Loucy (cell line): ENCODE results near the gene RANBP17.

Experiments used
- EZH2phosphoT487 ChIP-seq: fragments of 200-600 bp; IDR thresholded peaks from 2 replicates; pipeline ENCODE4 v1.6.1; 2018; ENCODE audit warnings: antibody characterized with exemption, mild to moderate bottlenecking, moderate library complexity, borderline replicate concordance
- TF ChIP-seq, protein P1 (sequence below): fragments of 200-600 bp; sonication (generic); conservative IDR thresholded peaks from 2 replicates; pipeline ENCODE4 v1.5.1; 2014; ENCODE audit warnings: mild to moderate bottlenecking, antibody characterized with exemption, low read length

DNA sequence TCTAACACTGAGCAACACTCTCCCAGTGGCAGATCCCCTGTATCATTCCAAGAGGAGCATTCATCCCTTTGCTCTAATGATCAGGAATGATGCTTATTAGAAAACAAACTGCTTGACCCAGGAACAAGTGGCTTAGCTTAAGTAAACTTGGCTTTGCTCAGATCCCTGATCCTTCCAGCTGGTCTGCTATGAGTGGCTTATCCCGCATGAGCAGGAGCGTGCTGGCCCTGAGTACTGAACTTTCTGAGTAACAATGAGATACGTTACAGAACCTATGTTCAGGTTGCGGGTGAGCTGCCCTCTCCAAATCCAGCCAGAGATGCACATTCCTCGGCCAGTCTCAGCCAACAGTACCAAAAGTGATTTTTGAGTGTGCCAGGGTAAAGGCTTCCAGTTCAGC is 48.6 kb upstream of the RANBP17 start:
- TF ChIP-seq, protein P1, sequence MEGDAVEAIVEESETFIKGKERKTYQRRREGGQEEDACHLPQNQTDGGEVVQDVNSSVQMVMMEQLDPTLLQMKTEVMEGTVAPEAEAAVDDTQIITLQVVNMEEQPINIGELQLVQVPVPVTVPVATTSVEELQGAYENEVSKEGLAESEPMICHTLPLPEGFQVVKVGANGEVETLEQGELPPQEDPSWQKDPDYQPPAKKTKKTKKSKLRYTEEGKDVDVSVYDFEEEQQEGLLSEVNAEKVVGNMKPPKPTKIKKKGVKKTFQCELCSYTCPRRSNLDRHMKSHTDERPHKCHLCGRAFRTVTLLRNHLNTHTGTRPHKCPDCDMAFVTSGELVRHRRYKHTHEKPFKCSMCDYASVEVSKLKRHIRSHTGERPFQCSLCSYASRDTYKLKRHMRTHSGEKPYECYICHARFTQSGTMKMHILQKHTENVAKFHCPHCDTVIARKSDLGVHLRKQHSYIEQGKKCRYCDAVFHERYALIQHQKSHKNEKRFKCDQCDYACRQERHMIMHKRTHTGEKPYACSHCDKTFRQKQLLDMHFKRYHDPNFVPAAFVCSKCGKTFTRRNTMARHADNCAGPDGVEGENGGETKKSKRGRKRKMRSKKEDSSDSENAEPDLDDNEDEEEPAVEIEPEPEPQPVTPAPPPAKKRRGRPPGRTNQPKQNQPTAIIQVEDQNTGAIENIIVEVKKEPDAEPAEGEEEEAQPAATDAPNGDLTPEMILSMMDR, result no peak
- TF ChIP-seq EZH2phosphoT487, result no peak
